ENCODE results near the gene ASXL2.

DNA sequence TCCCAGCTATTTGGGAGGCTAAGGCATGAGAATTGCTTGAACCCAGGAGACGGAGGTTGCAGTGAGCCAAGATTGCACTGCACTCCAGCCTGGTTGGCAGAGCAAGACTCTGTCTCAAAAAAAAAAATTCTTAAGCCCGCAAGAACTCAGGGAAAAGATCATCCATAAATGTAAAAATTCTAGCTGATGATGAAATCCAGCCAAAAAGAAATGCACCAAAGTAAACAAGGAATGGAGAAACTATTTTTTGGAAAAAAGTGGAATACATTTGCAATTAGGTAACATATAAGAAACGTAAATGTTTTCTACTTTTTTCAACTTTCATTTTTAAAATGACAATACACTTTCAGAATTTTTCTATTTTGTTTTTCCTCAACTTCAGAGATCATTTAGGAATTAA, 61.3 kb downstream of the ASXL2 start:
- TF ChIP-seq, protein P1, sequence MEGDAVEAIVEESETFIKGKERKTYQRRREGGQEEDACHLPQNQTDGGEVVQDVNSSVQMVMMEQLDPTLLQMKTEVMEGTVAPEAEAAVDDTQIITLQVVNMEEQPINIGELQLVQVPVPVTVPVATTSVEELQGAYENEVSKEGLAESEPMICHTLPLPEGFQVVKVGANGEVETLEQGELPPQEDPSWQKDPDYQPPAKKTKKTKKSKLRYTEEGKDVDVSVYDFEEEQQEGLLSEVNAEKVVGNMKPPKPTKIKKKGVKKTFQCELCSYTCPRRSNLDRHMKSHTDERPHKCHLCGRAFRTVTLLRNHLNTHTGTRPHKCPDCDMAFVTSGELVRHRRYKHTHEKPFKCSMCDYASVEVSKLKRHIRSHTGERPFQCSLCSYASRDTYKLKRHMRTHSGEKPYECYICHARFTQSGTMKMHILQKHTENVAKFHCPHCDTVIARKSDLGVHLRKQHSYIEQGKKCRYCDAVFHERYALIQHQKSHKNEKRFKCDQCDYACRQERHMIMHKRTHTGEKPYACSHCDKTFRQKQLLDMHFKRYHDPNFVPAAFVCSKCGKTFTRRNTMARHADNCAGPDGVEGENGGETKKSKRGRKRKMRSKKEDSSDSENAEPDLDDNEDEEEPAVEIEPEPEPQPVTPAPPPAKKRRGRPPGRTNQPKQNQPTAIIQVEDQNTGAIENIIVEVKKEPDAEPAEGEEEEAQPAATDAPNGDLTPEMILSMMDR (IDR thresholded peaks at IDR 0.05; ENCODE audit: insufficient read depth, low read length) = no peak
- no peak for TF ChIP-seq GABPA (IDR thresholded peaks at IDR 0.05; ENCODE audit: low read depth)
- TF ChIP-seq, protein P2, sequence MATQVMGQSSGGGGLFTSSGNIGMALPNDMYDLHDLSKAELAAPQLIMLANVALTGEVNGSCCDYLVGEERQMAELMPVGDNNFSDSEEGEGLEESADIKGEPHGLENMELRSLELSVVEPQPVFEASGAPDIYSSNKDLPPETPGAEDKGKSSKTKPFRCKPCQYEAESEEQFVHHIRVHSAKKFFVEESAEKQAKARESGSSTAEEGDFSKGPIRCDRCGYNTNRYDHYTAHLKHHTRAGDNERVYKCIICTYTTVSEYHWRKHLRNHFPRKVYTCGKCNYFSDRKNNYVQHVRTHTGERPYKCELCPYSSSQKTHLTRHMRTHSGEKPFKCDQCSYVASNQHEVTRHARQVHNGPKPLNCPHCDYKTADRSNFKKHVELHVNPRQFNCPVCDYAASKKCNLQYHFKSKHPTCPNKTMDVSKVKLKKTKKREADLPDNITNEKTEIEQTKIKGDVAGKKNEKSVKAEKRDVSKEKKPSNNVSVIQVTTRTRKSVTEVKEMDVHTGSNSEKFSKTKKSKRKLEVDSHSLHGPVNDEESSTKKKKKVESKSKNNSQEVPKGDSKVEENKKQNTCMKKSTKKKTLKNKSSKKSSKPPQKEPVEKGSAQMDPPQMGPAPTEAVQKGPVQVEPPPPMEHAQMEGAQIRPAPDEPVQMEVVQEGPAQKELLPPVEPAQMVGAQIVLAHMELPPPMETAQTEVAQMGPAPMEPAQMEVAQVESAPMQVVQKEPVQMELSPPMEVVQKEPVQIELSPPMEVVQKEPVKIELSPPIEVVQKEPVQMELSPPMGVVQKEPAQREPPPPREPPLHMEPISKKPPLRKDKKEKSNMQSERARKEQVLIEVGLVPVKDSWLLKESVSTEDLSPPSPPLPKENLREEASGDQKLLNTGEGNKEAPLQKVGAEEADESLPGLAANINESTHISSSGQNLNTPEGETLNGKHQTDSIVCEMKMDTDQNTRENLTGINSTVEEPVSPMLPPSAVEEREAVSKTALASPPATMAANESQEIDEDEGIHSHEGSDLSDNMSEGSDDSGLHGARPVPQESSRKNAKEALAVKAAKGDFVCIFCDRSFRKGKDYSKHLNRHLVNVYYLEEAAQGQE (IDR thresholded peaks at IDR 0.05; ENCODE audit: insufficient replicate concordance, low read depth) = no peak
